GM18526 (cell line): ENCODE data around the gene PIK3C2A.

Experiments used
- POLR2A ChIP-seq: IDR thresholded peaks from 3 replicates; pipeline ENCODE4 v1.6.1; 2011; ENCODE audit not compliant: insufficient read length; ENCODE audit errors: extremely low read depth

The PIK3C2A gene

GRCh38 chr11:17171916-17172315, 35.9 kb downstream of the PIK3C2A start:
- TF ChIP-seq POLR2A = no peak

- no peak for TF ChIP-seq POLR2A
These were observed 36.4 kb downstream of the PIK3C2A start for GRCh38 chr11:17171343-17171742.

GRCh38 chr11:17169876-17170275, 37.9 kb downstream of the PIK3C2A start:
- no peak for TF ChIP-seq POLR2A

GRCh38 chr11:17165247-17165890, 42.4 kb downstream of the PIK3C2A start:
- TF ChIP-seq POLR2A = no peak

GRCh38 chr11:17164361-17165246, 43.2 kb downstream of the PIK3C2A start:
- no peak for TF ChIP-seq POLR2A

- TF ChIP-seq POLR2A = no peak
These were observed 44.0 kb downstream of the PIK3C2A start for GRCh38 chr11:17163736-17164135.

- no peak for TF ChIP-seq POLR2A
These were observed 44.5 kb downstream of the PIK3C2A start for GRCh38 chr11:17163291-17163690.

- no peak for TF ChIP-seq POLR2A
These were observed 45.4 kb downstream of the PIK3C2A start for GRCh38 chr11:17162376-17162775.

- no peak for TF ChIP-seq POLR2A
These were observed 46.3 kb downstream of the PIK3C2A start for GRCh38 chr11:17161515-17161914.

- TF ChIP-seq POLR2A = no peak
These were observed 48.3 kb downstream of the PIK3C2A start for GRCh38 chr11:17159441-17159840.
